DLD1 (cell line): Measurements from ENCODE around the gene PIAS2.

Experiments
- in situ Hi-C: cut with HindIII; loops from 2 replicates; pipeline ENCODE4 v1.10.0; 2017; ENCODE audit warnings: low sequenced_read_pairs

Gene PIAS2

DNA sequence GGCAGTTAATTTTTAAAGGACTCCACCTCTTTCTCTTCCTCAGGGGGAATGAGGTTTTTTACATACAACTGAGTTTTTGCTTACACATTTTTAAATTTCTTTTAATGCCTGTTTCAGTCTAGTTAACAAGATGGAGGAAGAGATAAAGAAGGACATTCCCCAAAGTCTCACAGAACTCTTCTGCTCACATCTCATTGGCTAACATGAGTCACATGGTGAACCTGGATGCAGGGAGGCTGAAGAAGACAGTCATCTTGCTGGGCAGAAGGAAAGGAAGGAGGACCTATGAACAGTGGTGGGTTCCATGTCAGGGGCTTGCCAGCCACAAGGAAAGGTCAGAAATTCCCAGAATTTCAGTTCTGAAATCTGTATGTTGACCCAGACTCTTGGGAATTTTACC is 150.1 kb downstream of the PIAS2 start:
- in situ Hi-C loops: no loop called here

DNA sequence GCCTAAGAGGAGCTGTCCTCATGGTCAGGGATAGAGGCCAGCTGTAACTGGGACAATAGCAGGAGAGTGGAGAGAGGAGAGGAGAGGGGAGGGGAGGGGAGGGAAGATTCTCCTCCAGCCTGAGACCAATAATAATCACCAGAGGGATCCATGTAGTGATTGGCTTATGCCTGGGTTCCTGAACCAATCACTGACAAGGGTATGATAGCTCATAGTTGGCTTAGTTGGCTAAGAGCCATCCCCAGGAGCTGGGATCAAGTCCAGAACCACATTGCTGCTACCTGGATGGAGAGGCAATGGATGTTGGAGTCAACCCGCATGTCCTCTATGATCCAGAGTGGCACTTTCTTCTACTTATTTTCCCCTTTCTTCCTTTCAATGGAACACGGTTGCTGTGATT is 152.7 kb downstream of the PIAS2 start:
- in situ Hi-C loops: no loop called here

DNA sequence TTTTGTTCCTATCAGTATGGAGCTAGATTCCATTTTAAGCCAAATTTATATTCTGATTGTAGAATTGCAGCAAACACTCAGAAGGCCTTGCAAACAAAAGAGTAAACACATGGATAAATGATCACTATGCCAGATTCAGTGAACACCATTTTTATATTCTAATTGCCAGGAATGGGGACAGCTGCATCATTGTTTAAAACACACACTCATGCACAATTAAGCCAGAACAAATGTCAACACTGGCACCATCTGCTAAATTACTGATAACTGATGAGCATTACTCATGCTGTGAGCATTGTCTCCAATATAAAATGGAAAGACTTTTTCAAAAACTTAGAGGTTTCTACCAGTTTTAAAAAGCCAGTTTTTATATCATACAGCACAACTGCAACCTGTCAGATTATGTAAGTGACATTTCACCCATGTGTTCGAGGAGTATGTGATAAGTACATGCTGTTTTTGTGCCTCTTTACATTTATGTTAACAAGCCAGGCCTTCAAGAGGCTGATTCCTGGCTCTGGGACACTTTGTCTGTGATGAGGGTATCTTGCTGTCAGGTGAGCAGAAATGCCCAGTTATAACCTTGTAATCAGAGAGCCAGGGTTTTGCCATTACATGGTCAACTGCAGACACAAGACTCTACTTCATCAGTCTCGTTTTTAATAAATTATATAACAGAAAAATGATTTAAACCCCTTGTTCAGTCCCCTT is 156.1 kb downstream of the PIAS2 start:
- in situ Hi-C loops: no loop called here

DNA sequence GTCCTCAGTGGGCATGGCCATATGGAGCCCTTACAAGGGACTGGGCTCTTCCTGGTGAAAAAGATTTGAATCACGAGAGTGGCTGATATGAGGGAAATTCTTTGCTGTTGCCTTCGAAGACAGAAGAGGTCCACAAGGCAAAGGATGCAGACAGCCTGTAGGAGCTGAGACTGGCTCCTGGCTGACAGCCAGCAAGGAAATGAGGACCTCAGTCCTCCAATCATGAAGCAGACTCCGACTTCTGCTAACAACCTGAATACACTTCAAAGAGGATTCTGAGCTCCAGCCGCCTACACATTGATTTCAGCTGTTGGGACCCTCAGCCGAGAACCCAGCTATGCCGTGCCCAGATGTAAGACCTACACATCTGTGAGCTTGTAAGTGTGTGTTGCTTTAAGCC is 157.4 kb downstream of the PIAS2 start:
- in situ Hi-C loops: no loop called here

DNA sequence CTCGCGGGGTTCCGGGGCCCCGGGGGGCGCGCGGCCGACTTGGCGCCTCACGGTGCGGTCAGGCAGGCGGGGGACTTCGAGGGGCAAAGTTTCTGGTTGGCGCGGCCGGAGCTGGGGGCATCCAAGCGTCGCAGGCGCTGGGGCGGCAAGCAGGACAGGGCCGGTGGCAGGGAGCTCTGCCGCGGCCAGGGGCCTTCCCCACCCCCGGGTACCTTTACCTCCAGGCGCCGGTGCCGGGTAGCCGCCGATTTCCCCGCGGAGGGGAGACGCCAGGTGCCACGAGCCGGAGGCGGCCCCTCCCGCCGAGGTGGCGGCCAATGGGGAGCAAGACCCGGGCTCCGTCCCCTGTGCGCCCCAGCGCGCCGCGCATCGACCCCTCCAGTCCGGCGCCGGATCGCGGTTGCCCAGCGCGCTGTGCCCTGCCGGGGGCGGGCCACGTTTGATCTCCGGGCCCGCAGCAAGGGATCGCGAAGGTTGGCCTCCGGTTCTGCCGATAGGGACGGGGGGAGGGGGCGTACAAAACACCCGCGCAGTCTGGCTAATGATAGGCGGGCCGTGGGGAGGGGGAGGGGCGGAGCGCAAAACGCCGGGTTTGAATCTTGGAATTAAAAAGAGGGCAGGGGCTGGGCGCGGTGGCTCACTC is 160.6 kb downstream of the PIAS2 start, which contains the start of gene ST8SIA5:
Gene ST8SIA5 (minus strand): TSS at position 495 of the 643 bp plus-strand sequence. CDS start 545 bp downstream, outside the sequence.
- in situ Hi-C loops: no loop called here

DNA sequence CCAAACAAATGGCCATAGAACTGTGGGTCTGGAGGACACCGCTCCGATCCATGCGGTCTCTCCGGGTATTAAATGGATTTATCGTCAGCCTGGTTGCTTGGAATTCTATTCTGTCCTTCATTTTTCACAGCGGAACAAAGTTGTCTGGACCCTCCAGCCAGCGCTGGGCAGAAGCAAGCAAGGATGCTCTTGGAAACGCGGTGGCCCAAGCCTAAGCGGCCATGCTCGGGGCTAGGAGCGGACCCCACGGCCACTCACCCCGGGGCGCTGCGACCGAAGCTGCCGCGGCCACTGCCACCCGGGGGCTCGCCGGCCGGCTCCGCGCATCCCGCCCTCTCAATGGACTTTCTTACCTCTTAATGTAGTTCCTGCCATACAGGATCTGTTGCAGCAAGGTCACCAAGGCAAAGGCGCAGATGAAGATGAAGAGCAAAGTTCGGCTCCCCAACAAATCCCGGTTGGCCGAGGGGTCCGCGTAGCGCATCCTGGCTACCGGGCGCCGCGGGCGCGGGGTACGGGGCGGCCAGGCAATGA is 161.2 kb downstream of the PIAS2 start:
- in situ Hi-C loops: no loop called here

DNA sequence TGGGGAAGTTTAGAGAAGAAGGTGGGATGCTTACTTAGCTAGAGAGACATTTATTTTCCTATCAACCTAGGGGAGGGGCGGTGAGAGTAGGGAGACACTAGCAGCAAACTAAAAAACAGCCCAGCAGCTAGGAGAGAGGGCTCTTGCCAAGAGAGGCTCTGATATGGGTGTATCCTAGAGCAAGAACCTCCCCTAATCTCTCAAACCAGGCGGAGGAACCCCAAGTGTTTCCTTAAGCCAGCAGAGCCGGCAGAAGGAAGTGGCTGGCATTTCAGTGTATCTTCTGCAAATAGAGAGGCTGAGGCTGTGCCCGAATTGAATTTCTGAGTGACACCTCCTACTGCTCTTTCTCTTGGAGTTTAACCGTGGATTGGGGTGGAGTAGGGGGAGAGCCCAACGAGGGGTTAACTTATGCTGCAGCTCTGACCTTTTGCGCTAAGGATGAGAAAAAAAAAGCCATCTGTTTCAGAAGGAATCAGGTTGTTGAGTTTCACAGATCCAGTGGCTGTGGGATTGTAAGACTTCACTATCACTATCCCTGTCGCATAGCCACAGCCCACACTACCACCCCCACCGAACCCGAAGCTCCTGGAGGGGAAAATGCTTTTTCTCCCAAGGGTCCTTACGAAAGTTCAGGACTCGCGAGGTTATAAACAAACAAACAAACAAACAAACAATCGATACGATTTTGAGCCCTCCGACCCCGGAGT is 161.8 kb downstream of the PIAS2 start:
- in situ Hi-C loops: no loop called here

DNA sequence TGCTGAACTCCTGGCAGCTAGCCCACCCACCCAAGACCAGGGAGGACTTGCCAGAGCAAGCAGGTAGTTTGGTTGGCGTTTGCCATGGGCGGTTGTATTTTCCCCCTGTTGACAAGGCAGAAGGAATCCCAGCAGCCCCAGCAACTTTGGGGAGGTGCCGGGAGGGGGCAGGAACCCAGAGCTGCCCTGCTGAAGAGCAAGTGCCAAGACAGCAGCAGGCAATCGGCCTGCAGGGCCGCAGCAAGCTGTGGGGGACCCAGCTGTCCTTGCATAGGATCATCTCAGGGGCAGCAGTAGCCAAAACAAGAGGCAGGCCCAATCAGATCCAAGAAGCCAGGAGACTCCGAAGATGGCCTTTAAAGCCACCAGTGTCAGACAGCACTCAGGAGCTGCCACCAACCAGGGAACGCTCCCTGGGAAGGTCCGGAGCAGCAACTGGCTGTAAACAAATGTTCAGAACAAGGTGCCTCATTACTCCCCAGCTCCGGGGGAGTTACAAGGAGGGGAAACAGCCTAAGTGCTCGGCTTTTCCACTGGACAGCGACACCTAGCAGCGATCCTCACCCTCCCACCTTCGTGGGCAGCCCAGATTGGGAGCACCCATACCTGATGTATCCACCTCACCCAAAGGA is 162.5 kb downstream of the PIAS2 start:
- in situ Hi-C loops: no loop called here

DNA sequence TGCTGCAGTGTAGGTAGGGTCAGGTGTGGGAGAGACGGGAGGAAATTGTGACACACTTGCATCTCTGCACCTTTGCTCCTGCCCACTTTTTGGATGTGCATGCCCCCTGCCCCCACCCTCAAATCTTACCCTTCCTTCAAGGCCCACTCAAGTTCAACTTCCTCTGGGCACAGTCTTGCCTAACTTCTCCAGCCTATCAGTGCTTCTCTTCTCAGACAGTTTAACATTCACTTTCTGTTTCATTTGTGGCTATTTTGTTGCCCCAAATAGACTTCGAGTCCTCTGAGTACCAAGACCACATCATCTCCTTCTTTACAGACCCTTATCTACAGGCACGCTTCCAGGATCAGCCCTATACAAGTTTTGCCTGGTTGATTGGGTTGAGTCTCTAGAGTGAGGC is 163.1 kb downstream of the PIAS2 start:
- in situ Hi-C loops: no loop called here
